ENCODE data around the gene EYA4. TPM values are rescaled to one million over a fixed set of nuclear protein-coding genes. Genes with fewer than 3 reads are reported as not detected.

The EYA4 gene
- total RNA-seq, 2 donors from 2014 or later, result 0.06 to 0.56 TPM

GRCh38 chr6:133275213-133275612 lies 34.1 kb downstream of the EYA4 start:
- DNase-seq (no peak), ATAC-seq (no peak)
- intact Hi-C loops (cut with DNase I, micrococcal nuclease), result no loop called here

- intact Hi-C loops (cut with DNase I, micrococcal nuclease), result no loop called here
- DNase-seq (no peak), ATAC-seq (no peak)
These were observed 36.2 kb downstream of the EYA4 start for GRCh38 chr6:133277228-133277899.

DNA sequence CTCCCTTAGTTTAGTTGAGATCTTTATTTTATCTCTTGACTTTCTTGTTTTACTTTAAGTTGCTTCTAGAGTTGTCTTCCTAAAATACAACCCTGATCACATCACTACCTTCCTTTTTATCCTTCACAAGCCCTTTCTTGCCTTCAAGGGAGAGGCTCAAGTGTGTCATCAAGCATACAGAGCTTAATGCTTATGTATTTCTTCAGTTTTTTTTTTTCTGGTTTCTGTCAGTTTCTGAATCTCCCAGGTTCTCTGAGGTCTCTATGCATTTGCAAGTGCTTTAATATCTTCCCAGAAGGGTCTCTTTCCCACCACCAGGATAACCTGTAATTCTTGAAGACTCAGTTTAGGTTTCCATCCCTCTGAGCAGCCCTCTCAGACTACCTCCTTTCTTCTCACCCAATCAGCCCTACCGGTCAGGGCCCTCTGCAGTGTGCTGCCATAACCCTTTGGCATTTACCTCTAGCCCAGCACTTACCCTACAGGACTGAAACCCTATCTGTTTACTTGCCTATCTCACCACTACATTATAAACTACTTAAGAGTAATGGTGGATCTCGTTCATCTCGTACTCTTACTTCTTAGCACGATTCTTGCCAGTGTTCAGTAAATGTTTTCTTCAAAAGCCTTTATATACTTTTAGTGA lies 36.9 kb downstream of the EYA4 start:
- ATAC-seq (no peak), DNase-seq (no peak)

GRCh38 chr6:133286765-133287164 lies 45.6 kb downstream of the EYA4 start:
- ATAC-seq (no peak), DNase-seq (no peak)
- intact Hi-C loops (cut with DNase I, micrococcal nuclease), result no loop called here

More for the DNA sequence above, 36.9 kb downstream of the EYA4 start:
- intact Hi-C loops (cut with DNase I, micrococcal nuclease), result no loop called here

- DNase-seq (no peak), ATAC-seq (no peak)
- intact Hi-C loops (cut with DNase I, micrococcal nuclease), result no loop called here
These were observed 47.5 kb downstream of the EYA4 start for GRCh38 chr6:133288662-133289061.

DNA sequence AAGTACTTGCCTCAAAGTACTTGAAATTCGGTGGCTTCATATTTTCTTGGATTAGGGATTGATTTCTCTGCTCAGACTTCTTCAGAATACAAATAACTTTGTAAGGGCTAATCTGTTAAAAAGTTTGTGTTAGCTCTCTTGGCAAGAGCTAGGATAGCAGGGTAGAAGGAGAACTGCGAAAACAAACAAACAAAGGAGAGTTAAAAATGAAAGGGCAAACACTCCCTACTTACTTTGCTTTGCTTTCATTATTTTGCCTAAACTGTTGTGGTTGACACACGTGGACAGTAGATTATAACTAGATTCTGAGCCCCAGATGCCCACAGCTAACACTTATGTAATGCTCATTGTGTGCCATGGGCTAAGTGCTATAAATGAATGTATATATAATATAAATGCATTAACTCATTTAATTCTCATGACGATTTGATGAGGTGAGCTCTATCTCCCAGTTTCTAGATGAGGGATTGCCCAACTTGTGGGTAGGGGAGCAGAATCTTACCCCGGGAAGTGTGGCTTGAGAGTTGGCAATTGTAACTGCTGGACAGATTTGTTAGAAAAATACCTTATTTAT lies 48.7 kb downstream of the EYA4 start:
- no peak for ATAC-seq
- intact Hi-C loops (cut with DNase I, micrococcal nuclease), result no loop called here
- no peak for DNase-seq

DNA sequence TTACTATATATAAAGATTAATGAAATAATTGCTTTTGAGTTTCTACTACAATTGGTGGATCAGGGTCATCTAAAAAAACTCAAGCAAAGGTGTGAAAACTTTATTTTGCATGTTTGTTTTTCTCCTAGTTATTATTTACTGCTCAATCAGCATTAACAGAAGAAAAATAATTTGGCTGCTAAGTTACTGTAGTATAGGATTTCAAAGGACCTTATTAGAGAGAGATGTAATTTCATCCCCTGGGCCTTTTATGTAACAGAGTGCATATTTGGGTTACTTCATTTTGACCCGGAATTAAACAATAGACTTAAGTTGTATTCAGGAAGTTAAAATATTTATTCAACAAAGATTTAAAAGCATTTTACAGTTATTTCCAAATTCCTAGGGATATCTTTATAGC lies 49.8 kb downstream of the EYA4 start:
- DNase-seq (no peak), ATAC-seq (no peak)

DNA sequence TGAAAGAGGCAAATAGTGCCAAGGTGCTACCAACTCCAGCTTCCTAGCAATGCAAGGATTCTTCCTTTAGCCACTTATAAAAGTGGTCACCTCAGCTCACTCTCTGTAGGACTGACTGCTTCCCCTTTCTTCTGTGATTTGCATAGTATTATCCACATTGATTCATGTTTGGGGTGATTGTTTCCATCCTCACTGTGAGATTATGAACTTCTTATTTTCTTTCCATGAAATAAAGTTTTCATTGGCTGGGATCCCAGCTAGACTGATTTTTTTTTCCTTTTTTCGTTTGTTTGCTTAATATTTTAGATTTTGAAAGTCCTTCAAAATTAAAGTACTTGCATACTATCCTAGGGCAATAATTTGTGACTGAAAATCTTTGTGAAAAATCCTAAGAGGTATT lies 50.5 kb downstream of the EYA4 start:
- intact Hi-C loops (cut with DNase I, micrococcal nuclease), result no loop called here
- ATAC-seq (no peak), DNase-seq (no peak)

More for the DNA sequence above, 49.8 kb downstream of the EYA4 start:
- intact Hi-C loops (cut with DNase I, micrococcal nuclease), result no loop called here

- intact Hi-C loops (cut with DNase I, micrococcal nuclease), result no loop called here
- DNase-seq, result no peak
- no peak for ATAC-seq
These were observed 56.5 kb downstream of the EYA4 start for GRCh38 chr6:133297657-133298056.

DNA sequence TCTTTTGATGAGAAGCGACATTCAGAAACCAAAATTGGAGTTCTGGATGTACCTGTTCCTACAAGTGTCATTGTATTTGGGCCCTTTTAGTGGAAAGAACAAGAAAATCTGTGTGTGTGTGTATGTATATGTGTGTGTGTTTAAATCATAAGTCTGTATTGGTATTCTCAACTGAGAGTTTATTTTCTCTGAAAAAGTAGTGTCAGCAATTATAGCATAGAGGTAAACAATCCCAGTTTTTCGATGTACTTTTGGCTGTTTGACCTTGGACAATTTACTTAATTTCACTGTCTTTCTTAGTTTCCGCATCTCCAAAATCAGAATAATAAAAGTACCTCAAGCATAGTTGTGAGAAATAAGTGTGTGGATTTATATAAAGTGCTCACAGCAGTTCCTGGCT lies 57.2 kb downstream of the EYA4 start:
- no peak for ATAC-seq

DNA sequence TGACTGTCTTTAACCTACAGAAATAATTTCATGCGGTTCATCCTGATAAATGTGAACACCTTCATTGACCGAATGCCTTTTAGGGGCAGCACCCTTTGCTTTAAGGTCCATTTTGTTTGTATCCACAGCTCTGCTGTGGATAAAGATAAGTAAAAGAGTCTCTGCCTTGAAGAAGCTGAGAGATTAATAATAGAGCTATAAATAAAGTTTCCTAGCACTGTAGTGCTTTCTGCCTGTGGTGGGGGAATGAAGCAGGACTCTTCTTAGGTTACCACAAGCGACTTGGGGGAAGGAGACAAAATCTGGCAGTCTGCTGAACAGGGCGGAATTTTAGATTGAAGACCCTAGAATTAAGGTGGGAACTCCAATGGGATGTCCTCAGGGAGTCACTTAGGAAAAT lies 57.6 kb downstream of the EYA4 start:
- intact Hi-C loops (cut with DNase I, micrococcal nuclease), result no loop called here
- DNase-seq (no peak), ATAC-seq (no peak)

More for the DNA sequence above, 57.2 kb downstream of the EYA4 start:
- intact Hi-C loops (cut with DNase I, micrococcal nuclease), result no loop called here
- no peak for DNase-seq

DNA sequence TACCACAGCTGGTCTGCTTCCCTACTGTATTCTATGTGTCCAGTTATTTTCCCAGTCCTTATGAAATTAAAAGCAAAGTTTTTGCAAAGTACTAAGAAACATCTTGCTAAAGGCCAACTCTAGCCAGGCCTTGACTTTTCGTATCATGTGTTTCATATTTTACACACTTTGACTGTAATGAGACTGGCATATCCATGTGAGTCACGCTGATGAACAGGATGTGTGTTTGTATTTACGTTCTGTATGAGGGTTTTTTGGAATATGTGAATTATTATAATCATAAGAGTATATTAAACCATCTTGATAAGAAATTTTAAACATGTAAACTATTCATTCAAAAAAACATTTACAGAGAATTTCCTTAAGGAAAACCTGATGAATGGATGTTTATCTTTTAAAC lies 59.7 kb downstream of the EYA4 start:
- ATAC-seq, result no peak
- no peak for DNase-seq
- intact Hi-C loops (cut with DNase I, micrococcal nuclease), result no loop called here

- ATAC-seq (no peak), DNase-seq (no peak)
- intact Hi-C loops (cut with DNase I, micrococcal nuclease), result no loop called here
These were observed 60.7 kb downstream of the EYA4 start for GRCh38 chr6:133301835-133302234.

- ATAC-seq (no peak), DNase-seq (no peak)
- intact Hi-C loops (cut with DNase I, micrococcal nuclease), result no loop called here
These were observed 65.8 kb downstream of the EYA4 start for GRCh38 chr6:133306931-133307330.

- ATAC-seq (no peak), DNase-seq (no peak)
- intact Hi-C loops (cut with DNase I, micrococcal nuclease), result no loop called here
These were observed 68.4 kb downstream of the EYA4 start for GRCh38 chr6:133309579-133309978.

GRCh38 chr6:133312006-133312405 lies 70.8 kb downstream of the EYA4 start:
- intact Hi-C loops (cut with DNase I, micrococcal nuclease), result no loop called here
- ATAC-seq (no peak), DNase-seq (no peak)

GRCh38 chr6:133313068-133313467 lies 71.9 kb downstream of the EYA4 start:
- DNase-seq (no peak), ATAC-seq (no peak)
- intact Hi-C loops (cut with DNase I, micrococcal nuclease), result no loop called here

GRCh38 chr6:133314947-133315346 lies 73.8 kb downstream of the EYA4 start:
- DNase-seq (no peak), ATAC-seq (no peak)
- intact Hi-C loops (cut with DNase I, micrococcal nuclease), result no loop called here

DNA sequence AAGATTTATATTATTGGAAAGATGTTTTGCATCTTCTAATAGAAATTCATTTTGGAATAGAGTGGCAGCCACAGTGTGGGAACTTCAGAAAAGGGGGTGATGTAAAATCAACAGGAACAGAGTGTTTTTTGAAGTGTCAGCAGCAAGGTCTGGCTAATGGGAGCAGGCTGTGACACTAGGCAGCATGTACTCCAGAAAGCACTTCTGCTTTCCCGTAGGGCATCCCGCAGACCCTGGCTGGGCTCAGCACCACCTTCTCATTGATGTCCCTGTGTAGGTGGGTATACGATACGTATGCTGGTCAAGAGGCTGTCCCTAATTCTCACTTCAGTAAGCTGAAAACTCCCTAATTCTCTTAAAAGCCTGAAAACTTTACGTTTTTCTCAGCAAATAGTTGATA lies 74.7 kb downstream of the EYA4 start:
- ATAC-seq (no peak), DNase-seq (no peak)
- intact Hi-C loops (cut with DNase I, micrococcal nuclease), result no loop called here

DNA sequence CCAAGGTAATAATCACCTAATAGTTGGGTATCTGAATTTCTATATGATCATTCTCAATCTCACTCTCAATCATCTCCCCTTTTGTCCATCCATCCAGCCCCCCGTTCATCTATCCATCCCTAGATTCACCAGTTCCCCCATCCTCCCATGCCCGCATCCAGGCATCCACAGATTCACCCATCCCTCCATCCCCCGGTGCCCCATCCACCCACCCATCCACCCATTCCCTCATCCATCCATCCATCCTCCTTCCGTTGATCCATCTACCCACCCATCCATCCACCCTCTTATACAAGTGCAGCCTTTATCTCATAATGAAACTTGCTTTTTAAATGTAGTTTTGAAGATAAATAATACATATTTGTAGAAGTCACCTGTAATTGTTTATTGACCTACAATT lies 76.5 kb downstream of the EYA4 start:
- no peak for DNase-seq

GRCh38 chr6:133326584-133326983 lies 85.4 kb downstream of the EYA4 start:
- no peak for ATAC-seq
- DNase-seq, result no peak
- intact Hi-C loops (cut with DNase I, micrococcal nuclease), result no loop called here

More for the DNA sequence above, 76.5 kb downstream of the EYA4 start:
- intact Hi-C loops (cut with DNase I, micrococcal nuclease), result no loop called here
- no peak for ATAC-seq
